ENCODE measurements around the gene EPB41L4B.
A peak's percentile ranks its signal among the peaks of the same experiment; 100 is the strongest.
"Not testable (repeated sequence)": the region's sequence is repeated elsewhere in the genome, so short reads cannot be mapped to it uniquely, and the experiment has no call there.

The EPB41L4B gene

DNA sequence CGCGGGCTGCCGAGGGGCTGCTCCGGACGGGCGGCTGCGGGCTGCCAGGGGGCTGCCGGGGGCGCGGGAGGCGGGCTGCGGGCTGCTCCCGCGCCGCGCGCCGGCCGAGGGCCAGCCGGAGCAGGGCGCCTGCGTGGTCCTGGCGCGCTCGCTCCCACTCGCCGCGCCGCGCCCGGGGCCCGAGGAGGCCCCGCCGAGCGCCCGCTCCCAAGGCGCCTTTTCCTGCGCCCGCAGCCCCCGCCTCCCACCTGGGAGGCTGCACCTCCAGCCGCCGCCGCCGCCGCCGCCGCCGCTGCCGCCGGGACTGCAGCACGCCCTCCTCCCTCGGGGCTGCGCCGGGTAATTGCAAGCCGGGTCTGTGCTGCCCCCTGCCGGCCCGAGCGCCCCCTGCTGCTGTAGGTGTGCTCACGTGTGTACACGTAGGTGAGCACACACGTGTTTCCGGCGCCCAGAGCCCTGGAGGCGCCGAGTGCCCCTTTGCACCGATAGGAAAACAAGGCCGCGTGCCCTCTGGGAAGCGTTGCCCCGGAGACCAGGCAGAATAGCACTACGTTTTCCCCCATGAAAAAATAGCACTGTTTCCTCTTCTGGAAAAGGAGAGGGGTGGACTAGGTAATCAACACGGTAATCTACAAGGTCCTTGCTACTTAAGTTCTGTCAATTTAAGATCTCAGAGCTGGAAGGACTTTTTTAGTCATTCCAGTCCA is at the start of gene EPB41L4B:
Gene EPB41L4B (minus strand): TSS at position 318 of the 707 bp plus-strand sequence. CDS start 613 bp downstream, outside the sequence.
- peak in 50 of 51 donors; percentile 12 to 87 (median 65) for DNase-seq

GRCh38 chr9:109369285-109369684 is 48.4 kb upstream of the EPB41L4B start:
- no peak for DNase-seq

DNA sequence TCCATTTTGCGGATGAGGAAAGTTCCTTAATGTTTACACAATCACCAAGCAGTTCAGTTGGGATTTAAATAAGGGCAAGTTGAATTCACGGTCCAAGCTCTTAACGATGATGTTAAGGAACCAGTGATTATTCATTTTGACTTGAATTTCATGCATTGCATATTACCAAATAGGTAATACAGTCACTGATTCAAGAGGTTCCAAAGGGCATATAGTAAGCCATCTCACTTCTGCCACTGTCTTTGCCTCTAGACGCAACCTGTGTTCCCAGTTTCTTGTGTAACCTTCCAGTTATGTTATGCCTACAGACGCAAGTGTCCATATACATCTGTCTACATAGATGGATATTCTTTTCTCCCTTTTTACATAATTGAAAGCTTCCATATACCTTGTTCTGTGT is 39.9 kb upstream of the EPB41L4B start:
- no peak for DNase-seq

- not testable (repeated sequence) for DNase-seq
These were observed 38.2 kb upstream of the EPB41L4B start for GRCh38 chr9:109358968-109359603.

DNA sequence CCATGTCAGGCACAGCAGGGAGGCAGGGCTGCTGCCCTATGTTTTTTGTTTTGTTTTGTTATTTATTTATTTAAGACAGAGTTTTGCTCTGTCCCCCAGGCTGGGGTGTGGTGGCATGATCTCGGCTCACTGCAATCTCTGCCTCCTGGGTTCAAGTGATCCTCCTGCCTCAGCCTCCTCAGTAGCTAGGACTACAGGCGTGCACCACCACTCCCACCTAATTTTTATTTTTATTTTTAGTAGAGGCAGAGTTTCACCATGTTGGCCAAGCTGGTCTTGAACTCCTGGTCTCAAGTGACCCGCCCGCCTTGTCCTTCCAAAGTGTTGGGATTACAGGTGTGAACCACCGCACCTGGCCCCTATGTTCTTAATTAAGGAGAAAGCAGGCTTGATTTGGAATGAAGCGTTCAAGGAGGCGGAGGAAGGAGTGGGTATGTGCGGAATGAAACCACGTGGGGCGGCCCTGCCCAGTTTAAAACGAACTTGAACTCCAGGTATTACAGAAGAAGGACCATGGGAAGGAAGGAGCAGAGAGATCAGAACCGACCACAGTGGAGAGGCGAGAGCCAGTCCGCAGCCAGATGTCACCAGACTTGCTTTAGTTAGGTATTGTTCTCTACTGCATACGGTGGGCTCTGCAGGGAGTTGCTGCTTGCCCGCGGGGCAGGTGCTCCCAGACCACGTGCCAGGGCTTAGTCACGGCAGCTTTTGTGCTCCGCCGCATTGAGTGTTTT is 34.9 kb upstream of the EPB41L4B start:
- no peak for DNase-seq

DNA sequence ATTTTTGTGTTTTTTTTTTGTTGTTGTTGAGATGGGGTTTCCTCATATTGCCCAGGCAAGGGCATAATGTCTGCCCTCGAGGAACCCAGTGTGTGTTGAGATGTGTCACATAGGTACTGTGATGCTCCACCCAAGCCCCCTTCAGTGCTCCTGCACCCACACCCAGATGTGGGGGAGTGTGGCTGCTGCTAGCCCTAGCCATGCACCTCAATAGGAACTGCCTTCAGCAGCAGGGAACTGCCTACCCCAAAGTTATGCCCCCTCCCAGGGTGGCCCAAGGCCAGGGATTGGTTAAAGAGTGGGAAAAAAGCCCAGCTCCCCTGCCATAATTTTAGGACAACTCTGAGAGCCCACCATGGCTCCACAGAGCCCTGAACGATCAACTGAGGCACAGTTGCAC is 33.3 kb upstream of the EPB41L4B start:
- DNase-seq: no peak

GRCh38 chr9:109351032-109351431 is 30.2 kb upstream of the EPB41L4B start:
- no peak for DNase-seq

DNA sequence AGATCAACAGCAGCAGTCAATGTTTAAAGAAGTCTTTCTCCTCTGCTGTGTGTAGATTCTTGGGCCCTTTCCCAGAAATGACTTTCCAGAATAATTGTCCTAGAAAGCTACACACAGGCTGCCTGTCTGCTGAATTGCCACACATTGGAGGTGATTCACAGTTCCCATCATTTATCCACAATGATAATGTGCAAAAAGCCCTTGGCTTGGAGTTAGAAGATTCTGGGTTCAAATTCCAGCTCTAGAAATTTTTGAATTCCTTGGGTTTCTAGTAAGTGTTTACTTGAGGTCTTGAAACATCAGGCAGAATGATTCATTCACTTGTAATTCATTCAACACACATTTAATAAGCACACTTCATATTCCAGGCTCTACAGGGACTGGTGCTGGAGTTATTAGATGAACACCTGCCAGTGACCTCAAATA is 28.6 kb upstream of the EPB41L4B start:
- DNase-seq: peak in 8 of 51 donors; percentile 1 to 46 (median 8)

- DNase-seq: no peak
These were observed 26.0 kb upstream of the EPB41L4B start for GRCh38 chr9:109346904-109347303.

DNA sequence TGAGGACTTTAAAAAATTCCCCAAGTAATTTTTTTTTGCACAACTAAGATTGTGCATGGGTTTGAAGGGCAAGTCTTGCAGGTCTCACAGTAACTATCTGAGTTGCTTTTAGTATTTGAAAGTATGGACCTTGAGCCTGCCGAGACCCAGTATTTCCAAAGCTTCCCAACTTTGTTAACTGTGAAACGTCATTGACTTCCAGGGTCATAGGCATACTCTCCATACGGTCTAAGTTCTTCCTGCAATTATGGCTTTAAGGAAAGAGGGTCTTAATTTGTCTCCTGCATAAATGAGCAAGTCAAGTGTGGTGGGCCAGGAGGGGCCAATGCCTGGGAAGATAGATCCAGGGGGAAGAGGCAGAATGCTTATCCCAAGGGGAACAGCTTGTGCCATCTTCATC is 24.0 kb upstream of the EPB41L4B start:
- DNase-seq: no peak

DNA sequence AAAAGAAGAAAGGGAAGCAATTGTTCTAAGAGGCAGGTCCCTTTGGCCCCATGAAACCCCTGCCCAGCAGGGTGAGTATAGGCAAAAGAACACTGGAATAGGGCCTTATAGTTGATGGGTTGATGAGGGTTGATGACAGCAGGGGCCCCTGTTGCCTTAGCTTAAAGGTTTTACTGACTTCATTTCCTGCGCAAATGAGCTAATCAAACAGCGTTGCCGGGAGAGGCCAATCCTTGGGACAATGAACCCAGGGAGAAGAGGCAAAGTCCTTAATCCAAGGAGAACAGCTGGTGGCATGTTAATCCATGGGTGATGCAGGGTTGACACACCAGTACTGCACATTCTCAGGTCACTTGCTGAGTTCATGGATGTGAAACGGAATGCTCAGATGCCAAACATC is 22.0 kb upstream of the EPB41L4B start:
- no peak for DNase-seq

GRCh38 chr9:109341561-109341960 is 20.7 kb upstream of the EPB41L4B start:
- DNase-seq: no peak

- DNase-seq: not testable (repeated sequence)
These were observed 20.1 kb upstream of the EPB41L4B start for GRCh38 chr9:109340979-109341378.

GRCh38 chr9:109336409-109336808 is 15.6 kb upstream of the EPB41L4B start:
- no peak for DNase-seq

DNA sequence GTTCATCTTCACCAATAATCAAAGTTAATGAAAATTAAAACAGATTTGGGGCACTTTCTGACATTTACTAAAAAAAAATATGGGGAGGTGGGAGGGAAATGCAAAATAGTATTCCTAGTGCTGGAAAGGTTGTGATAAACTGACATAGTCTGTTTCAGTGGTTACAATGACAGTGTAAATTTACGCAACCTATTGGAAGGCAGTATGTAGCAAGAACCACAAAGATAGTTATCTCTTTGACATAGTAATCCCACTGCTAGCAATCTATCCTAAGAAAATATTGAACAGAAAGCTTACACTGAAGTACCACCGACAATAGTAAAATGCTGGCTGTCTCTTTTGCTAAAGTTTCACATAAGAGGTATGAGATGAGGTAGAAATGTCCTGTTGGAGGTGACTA is 15.1 kb upstream of the EPB41L4B start:
- DNase-seq: no peak

DNA sequence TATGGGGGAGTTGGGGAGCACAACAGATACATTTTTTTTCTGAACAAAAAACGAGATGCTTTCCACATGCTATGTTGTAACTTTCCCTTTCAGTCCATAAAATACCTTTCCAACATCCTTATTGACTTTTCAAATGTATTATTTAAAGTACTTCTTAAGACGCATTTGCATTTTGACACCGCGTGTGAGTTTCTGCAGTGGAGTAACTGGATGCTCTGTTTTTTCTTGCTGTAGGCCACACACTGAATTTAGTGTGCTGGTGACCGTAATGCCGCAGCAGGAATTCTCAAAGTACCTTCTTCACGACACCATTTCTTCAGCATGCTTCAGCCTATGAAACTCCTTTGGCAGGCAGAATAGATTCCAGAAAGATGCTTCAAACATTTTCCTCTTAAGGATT is 14.3 kb upstream of the EPB41L4B start:
- DNase-seq: no peak

DNA sequence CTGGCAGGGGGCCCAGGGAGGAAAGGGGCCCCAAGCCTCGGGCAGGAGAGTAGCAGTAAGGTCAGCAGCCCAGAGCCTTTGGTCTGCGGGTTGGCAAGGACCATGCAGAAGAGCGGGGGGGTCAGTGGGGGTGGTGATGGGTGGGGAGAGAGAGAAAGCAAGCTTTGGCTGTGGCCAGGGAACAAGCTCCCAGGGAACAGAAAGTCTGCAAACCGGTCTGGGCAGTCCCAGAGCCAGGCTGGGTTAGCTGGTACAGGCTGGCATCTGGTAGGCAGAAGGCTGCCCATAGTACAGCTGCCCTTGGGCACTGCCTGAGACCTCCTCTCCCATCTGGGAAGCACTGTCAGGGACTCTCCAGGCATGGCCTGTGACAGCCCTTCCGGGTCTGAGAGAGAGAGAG is 10.5 kb upstream of the EPB41L4B start:
- peak in 39 of 51 donors; percentile 9 to 75 (median 45) for DNase-seq

- DNase-seq: no peak
These were observed 8.9 kb upstream of the EPB41L4B start for GRCh38 chr9:109329638-109330258.

- no peak for DNase-seq
These were observed 8.2 kb upstream of the EPB41L4B start for GRCh38 chr9:109328978-109329637.

DNA sequence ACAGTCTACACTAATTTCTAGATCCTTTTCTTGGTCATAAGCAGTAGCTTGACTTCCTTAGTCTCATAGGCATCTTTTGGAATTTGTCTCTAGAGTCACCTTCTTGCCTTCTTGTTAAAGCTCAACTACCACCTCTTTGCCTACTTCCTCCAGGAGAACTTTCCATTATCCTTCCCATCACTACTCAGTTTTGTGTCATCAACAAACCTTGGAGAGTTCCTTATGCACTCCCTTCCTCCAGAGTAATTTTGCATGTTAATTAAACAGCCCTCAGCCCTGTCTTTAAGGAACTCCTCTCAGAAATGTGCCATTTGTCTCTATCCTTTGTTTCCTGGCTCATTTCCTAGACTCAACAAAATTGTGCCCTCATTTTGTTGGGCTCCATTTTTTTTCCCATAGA is 4.2 kb upstream of the EPB41L4B start:
- no peak for DNase-seq

GRCh38 chr9:109323771-109324170 is 2.9 kb upstream of the EPB41L4B start:
- DNase-seq: no peak
